Measurements from ENCODE around the gene ZMIZ1. TPM values are rescaled to one million over a fixed set of nuclear protein-coding genes. Genes with fewer than 3 reads are reported as not detected.
A peak's percentile ranks its signal among the peaks of the same experiment; 100 is the strongest.
"Not testable (repeated sequence)": the region's sequence is repeated elsewhere in the genome, so short reads cannot be mapped to it uniquely, and the experiment has no call there.

ZMIZ1 gene
- total RNA-seq, 2 donors from 2014 or later, result 30.0 to 34.0 TPM

DNA sequence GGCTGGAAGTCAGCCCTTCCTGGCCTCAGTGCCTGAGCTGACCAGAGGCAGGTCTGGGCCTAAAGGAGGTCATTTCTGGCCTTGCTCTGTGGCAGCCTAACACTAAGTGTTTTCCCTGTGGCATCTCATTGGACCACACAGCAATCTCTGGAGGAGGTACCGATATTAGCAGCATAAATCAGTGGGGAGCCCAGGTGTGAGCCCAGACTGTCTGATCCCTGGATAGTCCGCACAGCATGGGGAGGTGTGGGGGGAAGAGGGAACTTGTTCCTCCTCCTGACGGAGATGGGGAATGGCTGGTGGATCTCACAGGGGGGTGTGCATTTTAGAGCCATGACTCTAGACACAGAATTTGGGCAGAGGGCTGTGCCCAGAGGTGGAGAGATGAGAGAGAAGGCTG, 267.5 kb downstream of the ZMIZ1 start:
- peaks cover 18% of the 10 kb centered on the region for H3K4me1 Mint-ChIP-seq
- no peaks in the 10 kb centered on the region for H3K9me3 ChIP-seq (ENCODE audit: control insufficient read depth, low read length, poor library complexity, severe bottlenecking)
- ATAC-seq (no peak), DNase-seq (no peak)
- peak overlapping the region; percentile 51 for H3K27ac Mint-ChIP-seq
- H3K36me3 Mint-ChIP-seq (ENCODE audit: low read depth), result peaks cover 4% of the 10 kb centered on the region
- no peaks in the 10 kb centered on the region for H3K27me3 Mint-ChIP-seq
- H3K4me3 Mint-ChIP-seq, result no peak overlapping the region

DNA sequence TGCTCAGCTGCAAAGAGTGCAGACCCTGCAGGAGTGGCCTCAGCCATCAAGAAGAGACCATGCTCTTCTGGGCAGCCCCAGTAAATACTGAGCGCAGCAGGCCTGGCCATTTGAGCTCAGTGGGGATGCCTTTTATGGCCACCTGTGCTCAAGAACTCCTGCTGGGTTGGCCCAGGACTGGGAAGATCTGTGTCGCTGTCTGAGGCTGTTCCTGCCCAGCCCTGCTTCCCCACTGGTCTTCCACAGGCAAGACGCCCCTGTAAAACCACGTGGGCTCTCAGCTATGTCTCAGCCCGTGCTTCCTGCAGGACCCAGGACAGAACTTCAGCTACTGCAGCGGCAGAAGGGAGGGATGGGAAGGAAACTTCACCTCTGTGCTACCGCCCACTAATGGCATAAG, 268.0 kb downstream of the ZMIZ1 start:
- peak overlapping the region; percentile 51 for H3K27ac Mint-ChIP-seq
- H3K27me3 Mint-ChIP-seq, result no peaks in the 10 kb centered on the region
- peaks cover 15% of the 10 kb centered on the region for H3K4me1 Mint-ChIP-seq
- peaks cover 4% of the 10 kb centered on the region for H3K36me3 Mint-ChIP-seq (ENCODE audit: low read depth)
- ATAC-seq (no peak), DNase-seq (no peak)
- no peak overlapping the region for H3K4me3 Mint-ChIP-seq
- no peaks in the 10 kb centered on the region for H3K9me3 ChIP-seq (ENCODE audit: control insufficient read depth, low read length, poor library complexity, severe bottlenecking)

DNA sequence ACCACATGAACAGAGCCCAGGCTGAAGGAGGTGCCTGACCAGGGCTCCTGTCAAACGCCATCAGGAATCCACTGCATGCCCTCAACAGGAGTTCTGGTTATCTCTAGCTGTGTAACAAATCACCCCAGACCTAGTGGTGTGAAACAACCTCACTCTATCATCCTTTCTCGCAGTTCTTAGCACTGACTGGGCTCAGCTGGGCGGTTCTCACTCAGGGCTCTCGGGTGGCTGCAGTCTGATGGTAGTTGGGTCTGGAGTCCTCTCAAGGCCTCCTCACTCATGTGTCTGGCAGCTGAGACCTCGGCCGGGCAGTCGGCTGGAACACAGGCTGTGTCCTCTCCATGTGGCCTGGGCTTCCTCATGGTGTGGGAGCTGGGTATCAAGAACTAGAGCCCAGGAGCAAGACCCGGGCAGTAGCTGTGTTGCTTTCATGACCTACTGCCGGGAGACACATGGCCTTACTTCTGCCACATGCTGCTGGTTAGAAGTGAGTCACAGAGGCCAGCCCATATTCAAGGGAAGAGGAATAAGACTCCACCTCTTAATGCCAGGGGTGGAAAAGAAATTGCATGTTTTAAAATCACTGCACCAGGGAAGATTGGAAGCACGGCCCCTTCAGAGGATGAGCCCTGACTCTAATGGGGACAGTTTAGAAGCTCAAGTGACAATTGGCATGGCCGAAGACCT, 269.2 kb downstream of the ZMIZ1 start:
- H3K4me1 Mint-ChIP-seq, result peaks cover 11% of the 10 kb centered on the region
- H3K4me3 Mint-ChIP-seq; H3K27ac Mint-ChIP-seq; ATAC-seq; H3K9me3 ChIP-seq (ENCODE audit: control insufficient read depth, low read length, poor library complexity, severe bottlenecking); H3K27me3 Mint-ChIP-seq; DNase-seq; H3K36me3 Mint-ChIP-seq (ENCODE audit: low read depth): not testable (repeated sequence)

DNA sequence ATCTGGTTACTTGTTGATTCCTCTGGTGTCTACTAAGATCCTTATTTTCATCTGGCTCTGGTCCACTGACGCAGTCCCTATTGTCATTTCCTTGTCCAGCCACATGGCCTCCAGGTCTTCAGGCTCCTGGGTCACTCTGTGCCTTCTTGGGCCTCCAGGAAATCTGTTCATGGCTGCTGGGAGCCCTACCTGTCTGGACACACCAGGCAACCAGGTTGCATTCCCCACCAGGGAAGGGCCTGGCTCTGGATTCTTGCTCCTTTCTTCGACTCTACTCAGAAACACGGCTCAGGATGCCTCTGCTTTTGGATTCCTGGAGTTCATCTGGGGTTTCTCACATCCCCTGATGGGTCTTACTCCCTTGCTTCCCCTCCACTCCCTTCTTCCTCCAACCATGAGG, 270.5 kb downstream of the ZMIZ1 start:
- H3K27me3 Mint-ChIP-seq, result no peaks in the 10 kb centered on the region
- DNase-seq (no peak), ATAC-seq (no peak)
- H3K36me3 Mint-ChIP-seq (ENCODE audit: low read depth), result no peaks in the 10 kb centered on the region
- peak overlapping the region; percentile 27 for H3K27ac Mint-ChIP-seq
- peaks cover 12% of the 10 kb centered on the region for H3K4me1 Mint-ChIP-seq
- no peak overlapping the region for H3K4me3 Mint-ChIP-seq
- no peaks in the 10 kb centered on the region for H3K9me3 ChIP-seq (ENCODE audit: control insufficient read depth, low read length, poor library complexity, severe bottlenecking)

DNA sequence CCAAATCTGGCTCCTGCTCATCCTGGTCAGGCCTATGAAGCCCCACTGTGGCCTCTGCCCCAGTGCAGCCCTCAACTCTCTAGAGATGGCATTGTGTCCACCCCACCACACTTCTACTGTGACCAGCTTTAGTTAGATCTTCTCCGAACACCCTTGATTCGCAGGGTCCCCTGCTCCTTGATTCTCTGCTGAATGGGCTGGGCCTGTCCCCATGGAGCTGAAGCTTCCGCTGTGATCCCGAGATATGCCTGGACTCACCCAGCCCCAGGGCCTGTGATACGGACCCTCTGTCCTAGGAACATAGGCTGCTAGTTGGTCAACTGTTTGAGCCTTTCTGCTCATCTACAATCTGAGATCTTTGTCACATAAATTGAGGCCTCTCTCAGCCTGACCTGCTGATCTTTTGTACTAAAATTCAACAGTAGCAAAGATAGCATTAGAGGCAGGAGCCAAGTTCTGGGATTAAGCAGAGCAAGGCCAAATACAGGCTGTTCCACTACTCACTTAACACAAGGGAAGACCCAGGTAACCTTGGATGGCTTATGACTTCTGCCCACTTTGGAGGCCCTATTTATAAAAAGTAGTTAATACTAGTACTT, 272.0 kb downstream of the ZMIZ1 start:
- DNase-seq, result no peak
- peaks cover 15% of the 10 kb centered on the region for H3K4me1 Mint-ChIP-seq
- H3K36me3 Mint-ChIP-seq (ENCODE audit: low read depth), result no peaks in the 10 kb centered on the region
- H3K27ac Mint-ChIP-seq, result peak overlapping the region; percentile 41
- H3K9me3 ChIP-seq (ENCODE audit: control insufficient read depth, low read length, poor library complexity, severe bottlenecking), result no peaks in the 10 kb centered on the region
- H3K27me3 Mint-ChIP-seq, result no peaks in the 10 kb centered on the region
- no peak for ATAC-seq
- no peak overlapping the region for H3K4me3 Mint-ChIP-seq

DNA sequence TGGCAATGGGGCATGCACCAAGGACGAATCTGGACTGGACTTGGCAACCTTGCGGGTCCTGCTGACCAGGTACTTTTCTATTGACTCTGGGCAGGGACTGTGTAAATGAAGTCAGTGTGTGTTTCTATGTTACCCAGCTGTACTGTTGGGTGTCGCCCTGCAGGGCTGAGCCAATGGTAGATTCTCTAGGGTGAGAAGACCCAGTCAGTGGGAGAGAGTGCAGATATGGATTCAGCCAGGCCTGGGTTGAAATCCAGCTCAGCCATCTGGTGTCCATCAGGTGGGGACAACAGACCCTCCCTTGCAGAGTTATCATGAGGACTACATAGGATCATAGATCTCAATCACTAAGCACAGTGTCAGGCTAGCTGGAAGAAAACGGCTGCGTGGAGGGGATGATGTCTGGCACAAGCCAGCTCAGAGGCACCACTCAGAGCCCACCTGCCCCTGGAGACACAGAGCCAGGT, 273.6 kb downstream of the ZMIZ1 start:
- DNase-seq, result no peak
- H3K36me3 Mint-ChIP-seq (ENCODE audit: low read depth), result no peaks in the 10 kb centered on the region
- no peak for ATAC-seq
- peaks cover 14% of the 10 kb centered on the region for H3K4me1 Mint-ChIP-seq
- no peak overlapping the region for H3K4me3 Mint-ChIP-seq
- no peaks in the 10 kb centered on the region for H3K9me3 ChIP-seq (ENCODE audit: control insufficient read depth, low read length, poor library complexity, severe bottlenecking)
- no peaks in the 10 kb centered on the region for H3K27me3 Mint-ChIP-seq
- H3K27ac Mint-ChIP-seq, result peak overlapping the region; percentile 65

DNA sequence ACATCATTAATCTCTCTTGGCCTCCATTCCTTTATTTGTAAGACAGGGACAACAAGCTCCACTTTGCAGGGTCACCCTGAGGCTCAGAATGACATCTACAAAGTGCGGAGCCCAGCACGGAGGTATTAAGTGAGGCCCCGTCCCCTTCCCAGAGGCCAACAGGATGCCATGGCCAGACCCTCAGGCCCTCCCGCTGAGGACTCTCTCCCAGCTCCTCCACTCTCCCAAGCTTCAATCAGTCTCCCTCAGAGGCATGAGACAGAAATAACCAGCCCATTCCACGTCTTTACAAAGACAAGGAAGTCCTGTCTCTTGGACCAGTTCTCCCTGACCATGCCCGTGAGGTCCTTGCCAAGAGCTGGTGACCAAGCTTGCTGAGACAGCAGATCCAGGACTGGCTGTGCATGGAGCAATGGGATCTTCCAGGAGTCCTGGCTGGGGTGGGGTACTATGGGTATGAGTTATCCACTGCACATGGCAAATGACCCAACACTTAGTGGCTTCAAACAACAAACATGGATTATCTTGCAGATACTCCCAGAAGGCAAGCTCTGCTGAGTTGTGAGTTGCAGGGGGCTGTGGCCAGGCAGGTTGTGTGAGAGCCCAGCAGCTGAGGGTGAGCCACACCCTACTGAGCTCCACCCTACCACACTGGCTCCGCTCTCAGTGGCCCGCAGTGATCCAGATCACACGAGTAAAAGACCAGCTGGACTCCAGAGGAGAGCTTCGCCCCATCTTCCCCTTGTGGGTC, 274.2 kb downstream of the ZMIZ1 start:
- Mint-ChIP-seq H3K27me3 (no peaks in the 10 kb centered on the region), H3K36me3 (ENCODE audit: low read depth) (no peaks in the 10 kb centered on the region), H3K4me1 (peaks cover 15% of the 10 kb centered on the region), H3K4me3 (no peak overlapping the region), H3K27ac (peak overlapping the region; percentile 19)
- no peak for DNase-seq
- H3K9me3 ChIP-seq (ENCODE audit: control insufficient read depth, low read length, poor library complexity, severe bottlenecking), result no peaks in the 10 kb centered on the region
- ATAC-seq, result no peak

DNA sequence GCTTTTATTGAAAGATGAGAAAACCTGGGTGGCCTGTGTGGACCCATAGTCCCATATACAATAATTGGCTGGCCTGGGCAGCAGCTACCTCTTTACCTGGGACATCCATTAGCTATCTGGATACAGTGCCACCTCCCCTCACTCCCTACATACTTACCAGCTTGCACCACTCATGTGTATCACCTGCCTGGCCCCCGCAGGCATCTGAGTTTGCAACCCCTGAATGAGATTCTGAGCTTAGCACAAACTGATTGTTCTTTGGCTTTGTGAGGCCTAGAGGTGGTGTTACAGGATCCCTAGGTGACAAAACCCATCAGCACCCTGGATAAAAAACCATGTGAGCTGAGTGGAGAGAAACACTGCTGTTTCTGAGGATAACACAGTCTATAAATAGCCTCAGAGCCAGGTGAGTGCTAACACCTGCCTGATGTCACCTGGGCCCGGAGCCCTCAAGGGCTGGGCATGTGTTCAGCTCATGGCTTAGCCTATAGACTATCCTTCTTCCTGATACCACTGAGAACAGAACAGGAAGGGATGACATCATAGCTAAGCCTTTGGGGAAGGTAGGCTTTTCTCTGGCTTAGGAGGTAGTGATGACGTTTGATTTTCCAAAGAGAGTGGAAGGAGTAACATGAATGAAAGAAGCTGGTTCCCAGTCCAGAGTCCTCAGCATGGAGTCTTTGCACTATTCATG, 275.9 kb downstream of the ZMIZ1 start:
- H3K4me3 Mint-ChIP-seq, result no peak overlapping the region
- no peaks in the 10 kb centered on the region for H3K27me3 Mint-ChIP-seq
- H3K4me1 Mint-ChIP-seq, result peaks cover 25% of the 10 kb centered on the region
- H3K27ac Mint-ChIP-seq, result peak overlapping the region; percentile 19
- H3K36me3 Mint-ChIP-seq (ENCODE audit: low read depth), result no peaks in the 10 kb centered on the region
- no peak for ATAC-seq
- no peaks in the 10 kb centered on the region for H3K9me3 ChIP-seq (ENCODE audit: control insufficient read depth, low read length, poor library complexity, severe bottlenecking)
- DNase-seq, result no peak

DNA sequence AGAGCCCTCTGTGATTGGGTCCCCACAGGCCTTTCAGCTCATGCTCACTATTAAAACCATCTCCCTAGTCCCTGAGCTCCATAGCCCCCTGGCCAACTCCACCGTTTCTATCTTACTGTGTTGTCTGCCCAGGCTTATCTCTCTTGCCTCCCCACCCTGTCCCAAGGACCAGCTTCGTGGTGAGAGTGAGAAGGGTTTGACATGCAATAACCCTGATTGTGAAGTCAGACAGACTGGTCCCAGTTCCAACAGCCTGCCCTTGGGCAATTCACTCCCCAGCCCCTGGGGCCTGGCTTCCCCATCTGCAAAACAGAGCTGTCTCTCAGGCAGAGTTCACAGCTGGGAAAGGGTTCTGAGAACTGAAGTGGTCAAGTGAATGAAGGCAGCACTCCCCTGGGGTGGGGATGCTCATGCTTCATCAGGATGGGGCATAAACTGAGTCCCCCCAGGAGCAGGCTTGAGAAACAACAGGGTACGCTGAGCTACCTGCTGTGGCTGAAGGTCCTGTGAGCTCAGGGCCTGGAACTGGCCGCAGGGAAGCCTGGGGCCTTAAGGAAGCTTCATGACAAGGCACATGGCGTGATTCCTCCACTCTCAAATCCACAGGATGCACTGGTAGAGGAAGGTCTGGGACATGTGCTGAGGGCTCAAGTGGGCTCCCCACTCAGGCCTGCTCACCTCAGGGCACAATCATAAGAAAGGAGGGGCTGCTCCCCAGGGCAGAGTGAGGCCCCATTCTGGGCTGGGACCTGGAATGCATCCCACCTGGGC, 276.7 kb downstream of the ZMIZ1 start:
- no peak for DNase-seq
- no peak overlapping the region for H3K4me3 Mint-ChIP-seq
- H3K27me3 Mint-ChIP-seq, result no peaks in the 10 kb centered on the region
- peaks cover 30% of the 10 kb centered on the region for H3K4me1 Mint-ChIP-seq
- ATAC-seq, result no peak
- no peak overlapping the region for H3K27ac Mint-ChIP-seq
- no peaks in the 10 kb centered on the region for H3K9me3 ChIP-seq (ENCODE audit: control insufficient read depth, low read length, poor library complexity, severe bottlenecking)
- H3K36me3 Mint-ChIP-seq (ENCODE audit: low read depth), result peaks cover 3% of the 10 kb centered on the region

DNA sequence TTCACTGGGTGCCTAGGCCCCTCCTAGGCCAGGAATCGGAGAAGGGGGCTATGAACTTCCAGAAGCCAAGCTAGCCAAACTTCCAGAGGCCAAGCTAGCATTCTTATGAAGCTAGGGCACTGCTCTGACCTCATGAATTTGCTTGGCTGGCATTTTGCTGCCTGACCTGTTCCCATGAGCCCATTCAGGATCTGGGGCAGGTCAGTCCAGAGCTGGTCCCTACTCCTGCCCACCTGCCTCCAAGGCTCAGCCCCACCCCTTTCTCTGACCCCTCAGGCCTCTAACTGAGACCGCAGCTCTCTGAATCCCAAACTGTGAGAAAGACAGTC, 277.2 kb downstream of the ZMIZ1 start:
- no peaks in the 10 kb centered on the region for H3K27me3 Mint-ChIP-seq
- peaks cover 3% of the 10 kb centered on the region for H3K36me3 Mint-ChIP-seq (ENCODE audit: low read depth)
- DNase-seq (no peak), ATAC-seq (no peak)
- peaks cover 30% of the 10 kb centered on the region for H3K4me1 Mint-ChIP-seq
- no peaks in the 10 kb centered on the region for H3K9me3 ChIP-seq (ENCODE audit: control insufficient read depth, low read length, poor library complexity, severe bottlenecking)
- H3K4me3 Mint-ChIP-seq, result peak overlapping the region; percentile 52
- no peak overlapping the region for H3K27ac Mint-ChIP-seq

DNA sequence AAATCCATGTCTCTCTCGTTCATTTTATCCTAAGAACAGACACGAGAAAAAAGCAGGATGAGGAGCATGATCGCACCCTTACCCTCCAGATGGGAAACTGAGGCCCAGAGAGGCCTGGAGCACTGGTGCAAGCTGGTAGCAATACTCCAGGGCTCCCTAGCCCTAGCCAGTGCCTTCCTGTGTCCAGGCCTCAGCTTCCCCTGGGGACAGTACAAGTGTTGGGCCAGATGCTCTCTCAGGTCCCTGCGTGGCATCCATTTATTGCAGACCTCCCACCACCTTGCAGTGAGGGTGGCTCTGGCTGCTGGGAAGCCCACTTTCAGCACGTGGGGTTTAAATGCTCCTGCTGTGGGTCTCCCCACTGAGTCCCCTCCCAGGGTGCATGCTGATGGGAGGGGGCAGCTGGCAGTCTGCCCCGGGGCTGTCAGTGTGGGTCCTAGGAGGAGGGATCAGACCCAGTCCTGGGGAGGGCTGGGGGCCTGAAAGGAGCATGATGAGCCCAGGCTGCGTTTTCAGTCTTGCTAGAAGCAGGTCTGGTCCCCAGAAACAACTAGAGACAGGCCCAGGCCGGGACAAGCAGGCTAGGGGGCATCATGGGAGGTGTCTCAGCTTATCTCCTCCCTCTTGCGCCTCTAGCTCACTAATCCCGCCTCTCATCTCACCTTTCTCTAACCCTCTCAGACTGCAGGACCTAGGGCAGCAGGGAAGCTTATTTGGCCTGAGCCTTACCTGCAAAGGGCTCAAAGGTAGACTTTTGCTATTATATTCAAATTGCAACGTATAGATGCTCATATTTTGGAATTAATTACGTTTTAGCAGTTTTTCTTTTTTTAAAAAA, 277.8 kb downstream of the ZMIZ1 start:
- Mint-ChIP-seq H3K4me1 (peaks cover 30% of the 10 kb centered on the region), H3K4me3 (no peak overlapping the region), H3K27ac (peak overlapping the region; percentile 84), H3K27me3 (no peaks in the 10 kb centered on the region), H3K36me3 (ENCODE audit: low read depth) (peaks cover 3% of the 10 kb centered on the region)
- ATAC-seq, result no peak
- DNase-seq, result no peak
- H3K9me3 ChIP-seq (ENCODE audit: control insufficient read depth, low read length, poor library complexity, severe bottlenecking), result no peaks in the 10 kb centered on the region

DNA sequence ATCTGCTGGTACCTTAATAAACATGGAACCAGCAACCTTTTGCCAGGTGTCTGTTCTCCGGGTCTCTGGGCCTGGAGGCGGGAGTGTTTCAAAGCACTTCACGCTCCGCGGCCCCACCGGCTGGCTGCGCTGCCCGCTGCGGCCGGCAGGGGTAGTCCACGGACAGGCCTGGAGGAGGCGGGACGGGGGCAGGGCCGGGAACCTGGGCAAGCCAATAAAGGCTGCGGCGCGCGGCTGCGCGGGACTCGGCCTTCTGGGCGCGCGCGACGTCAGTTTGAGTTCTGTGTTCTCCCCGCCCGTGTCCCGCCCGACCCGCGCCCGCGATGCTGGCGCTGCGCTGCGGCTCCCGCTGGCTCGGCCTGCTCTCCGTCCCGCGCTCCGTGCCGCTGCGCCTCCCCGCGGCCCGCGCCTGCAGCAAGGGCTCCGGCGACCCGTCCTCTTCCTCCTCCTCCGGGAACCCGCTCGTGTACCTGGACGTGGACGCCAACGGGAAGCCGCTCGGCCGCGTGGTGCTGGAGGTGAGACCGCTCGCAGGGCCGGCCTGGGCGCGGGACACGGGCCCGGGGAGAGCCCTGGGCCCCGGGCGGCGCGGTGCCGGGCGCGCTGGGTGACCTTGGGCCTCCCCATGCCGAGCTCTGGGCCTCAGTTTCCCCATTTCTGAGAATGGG, 278.6 kb downstream of the ZMIZ1 start, which contains the start of gene PPIF:
TSS of gene PPIF (plus strand) at position 244 of the 668 bp plus-strand sequence. CDS start at position 324, 80 bp downstream.
- H3K36me3 Mint-ChIP-seq (ENCODE audit: low read depth), result peaks cover 5% of the 10 kb centered on the region
- peak within 1 kb of the TSS; percentile 92 for H3K27ac Mint-ChIP-seq
- peaks cover 29% of the 10 kb centered on the region for H3K4me1 Mint-ChIP-seq
- no peaks in the 10 kb centered on the region for H3K9me3 ChIP-seq (ENCODE audit: control insufficient read depth, low read length, poor library complexity, severe bottlenecking)
- H3K4me3 Mint-ChIP-seq, result peak within 1 kb of the TSS; percentile 90
- peak; percentile 93 for ATAC-seq
- peak; percentile 91 to 95 (median 92) for DNase-seq
- H3K27me3 Mint-ChIP-seq, result no peaks in the 10 kb centered on the region

Measured in T-helper 17 cell (primary cell).